ENCODE results near the gene GPR132.

DNA sequence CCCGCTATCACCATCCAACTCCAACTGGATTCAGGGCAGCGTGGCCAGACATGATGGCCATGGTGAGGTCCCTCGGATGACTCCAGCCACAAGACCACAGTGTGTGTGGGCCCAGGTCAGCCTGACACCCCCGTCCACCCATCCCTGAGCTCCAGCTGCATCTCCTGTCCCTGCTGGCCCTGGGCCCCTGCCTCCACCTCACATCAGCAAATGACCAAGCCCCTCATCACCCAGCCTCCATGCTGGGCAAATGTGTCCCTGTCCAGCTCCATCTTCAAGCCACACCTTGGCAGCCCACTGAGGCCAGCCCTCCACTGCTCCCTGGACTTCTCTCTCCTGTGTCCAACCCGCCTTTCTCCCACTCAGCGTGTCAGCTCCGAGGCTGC, 3.2 kb downstream of the GPR132 start:
- TF ChIP-seq EZH2 (optimal IDR thresholded peaks at IDR 0.05; ENCODE audit: low read depth, low read length) (no peak), CTCF (IDR thresholded peaks at IDR 0.05; ENCODE audit: low read length) (no peak), EZH2phosphoT487 (IDR thresholded peaks at IDR 0.05; ENCODE audit: low read length) (no peak)
